HG03097 (cell line): ENCODE results near the gene MIER2.
"Not testable (repeated sequence)": the region's sequence is repeated elsewhere in the genome, so short reads cannot be mapped to it uniquely, and the experiment has no call there.

Experiments
- ATAC-seq: cut with Tn5 transposase; IDR thresholded peaks from one replicate; pipeline ENCODE4 v1.9.1; 2021; ENCODE audit not compliant: unreplicated experiment, low FRiP score

Gene MIER2

DNA sequence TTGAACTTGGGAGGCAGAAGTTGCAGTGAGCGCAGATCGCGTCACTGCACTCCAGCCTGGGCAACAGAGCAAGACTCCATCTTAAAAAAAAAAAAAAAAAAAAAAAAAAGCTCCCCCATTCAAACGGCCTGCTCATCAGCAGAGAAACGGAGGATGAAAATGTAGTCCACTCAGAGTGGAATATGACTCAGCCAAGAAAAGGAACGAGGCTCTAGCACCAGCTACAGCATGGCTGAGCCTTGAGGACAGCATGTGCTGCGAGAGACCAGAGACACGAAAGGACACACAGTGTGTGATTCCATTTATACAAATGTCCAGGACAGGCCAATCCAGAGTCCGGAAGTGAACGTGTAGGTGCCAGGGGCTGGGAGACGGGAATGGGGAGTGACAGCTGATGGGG is 18.1 kb upstream of the MIER2 start:
- no peak for ATAC-seq

DNA sequence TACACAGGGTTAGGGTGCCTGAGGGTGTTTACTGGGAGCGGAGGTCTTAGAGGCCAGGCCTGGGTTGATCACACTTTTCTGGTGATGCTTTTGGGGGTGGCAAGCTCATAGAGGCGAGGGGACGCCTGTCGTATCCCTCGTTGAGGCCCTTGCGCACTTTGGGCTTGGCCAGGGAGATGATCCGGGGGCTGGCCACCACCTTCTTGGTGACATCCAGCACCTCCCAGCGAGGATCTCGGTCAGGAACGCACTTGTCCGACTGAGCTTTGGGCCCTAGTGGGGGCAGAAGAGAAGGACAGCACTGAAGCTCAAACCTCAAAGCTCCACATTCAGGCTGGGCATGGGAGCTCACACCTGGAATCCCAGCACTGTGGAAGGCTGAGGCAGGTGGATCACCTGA is 17.6 kb upstream of the MIER2 start:
- no peak for ATAC-seq

DNA sequence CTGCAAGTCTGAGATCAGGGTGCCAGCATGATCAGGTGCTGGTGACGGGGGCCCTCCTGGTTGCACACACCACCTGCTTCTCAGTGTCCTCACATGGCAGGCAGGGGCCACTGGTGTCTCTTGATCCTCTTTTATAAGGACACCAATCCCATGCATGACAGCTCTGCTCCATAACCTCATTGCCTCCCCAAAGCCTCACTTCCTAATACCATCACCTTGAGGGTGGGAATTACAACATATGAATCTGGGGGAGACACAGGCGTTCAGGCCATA is 15.0 kb upstream of the MIER2 start:
- no peak for ATAC-seq

DNA sequence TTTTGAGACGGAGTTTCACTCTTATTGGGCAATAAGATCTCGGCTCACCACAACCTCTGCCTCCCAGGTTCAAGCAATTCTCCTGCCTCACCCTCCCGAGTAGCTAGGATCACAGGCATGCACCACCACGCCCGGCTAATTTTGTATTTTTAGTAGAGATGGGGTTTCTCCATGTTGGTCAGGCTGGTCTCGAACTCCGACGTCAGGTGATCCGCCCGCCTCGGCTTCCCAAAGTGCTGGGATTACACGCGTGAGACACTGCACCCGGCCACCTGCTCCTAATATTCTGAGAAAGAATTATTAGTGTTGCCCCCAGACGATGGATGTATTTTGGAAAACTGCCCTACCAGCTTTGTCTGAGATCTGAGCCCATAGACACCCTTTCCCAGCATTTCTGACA is 10.9 kb upstream of the MIER2 start:
- ATAC-seq, result not testable (repeated sequence)

DNA sequence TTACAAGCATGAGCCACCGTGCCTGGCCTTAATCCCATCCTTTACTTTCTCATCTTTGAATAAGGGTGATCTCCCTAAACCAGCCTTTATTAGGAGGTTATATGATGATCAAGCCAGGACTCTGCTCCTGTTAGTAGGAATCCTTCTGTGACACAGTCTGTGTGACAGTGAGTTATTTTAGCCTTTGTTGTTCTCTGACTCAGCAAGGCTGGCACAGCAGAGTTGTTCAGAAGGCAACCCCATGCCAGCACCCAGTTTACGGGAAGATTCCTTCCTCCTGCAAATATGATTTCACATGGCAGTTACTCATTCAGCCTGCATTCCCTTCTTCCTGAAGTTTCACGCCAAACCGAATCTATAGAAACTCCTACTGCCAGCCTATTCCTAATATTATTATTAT is 10.5 kb upstream of the MIER2 start:
- no peak for ATAC-seq

DNA sequence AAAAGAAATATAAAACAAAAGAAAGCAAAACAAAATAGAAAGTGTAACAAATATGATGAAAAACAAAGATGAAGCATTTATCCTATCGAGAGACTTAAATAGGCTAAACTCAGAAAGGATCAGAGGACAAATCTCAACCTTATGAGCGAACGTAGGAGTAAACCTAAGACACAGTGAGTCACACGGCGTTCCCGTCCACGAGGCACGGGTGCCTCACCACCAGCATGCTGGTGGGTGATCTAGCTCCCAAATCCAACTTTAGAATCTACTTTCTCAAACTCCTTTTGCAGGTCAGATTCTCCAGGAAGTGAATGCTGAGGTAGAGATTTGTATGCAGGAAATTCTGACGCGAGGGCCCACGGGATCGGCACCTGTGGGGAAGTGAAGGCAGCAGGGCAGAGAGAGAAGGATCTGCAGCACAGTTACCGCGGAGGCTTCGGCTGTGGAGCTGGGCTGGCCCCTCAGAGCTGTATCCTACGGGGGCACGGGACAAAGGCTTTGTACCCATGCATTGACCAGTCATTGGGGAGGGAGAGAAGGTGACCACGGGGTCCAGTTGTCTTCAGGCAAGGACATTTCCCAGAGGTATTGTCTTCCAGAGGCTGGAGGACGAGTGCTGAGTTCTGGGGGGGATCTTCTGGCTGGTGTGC is 7.5 kb upstream of the MIER2 start:
- ATAC-seq, result no peak

DNA sequence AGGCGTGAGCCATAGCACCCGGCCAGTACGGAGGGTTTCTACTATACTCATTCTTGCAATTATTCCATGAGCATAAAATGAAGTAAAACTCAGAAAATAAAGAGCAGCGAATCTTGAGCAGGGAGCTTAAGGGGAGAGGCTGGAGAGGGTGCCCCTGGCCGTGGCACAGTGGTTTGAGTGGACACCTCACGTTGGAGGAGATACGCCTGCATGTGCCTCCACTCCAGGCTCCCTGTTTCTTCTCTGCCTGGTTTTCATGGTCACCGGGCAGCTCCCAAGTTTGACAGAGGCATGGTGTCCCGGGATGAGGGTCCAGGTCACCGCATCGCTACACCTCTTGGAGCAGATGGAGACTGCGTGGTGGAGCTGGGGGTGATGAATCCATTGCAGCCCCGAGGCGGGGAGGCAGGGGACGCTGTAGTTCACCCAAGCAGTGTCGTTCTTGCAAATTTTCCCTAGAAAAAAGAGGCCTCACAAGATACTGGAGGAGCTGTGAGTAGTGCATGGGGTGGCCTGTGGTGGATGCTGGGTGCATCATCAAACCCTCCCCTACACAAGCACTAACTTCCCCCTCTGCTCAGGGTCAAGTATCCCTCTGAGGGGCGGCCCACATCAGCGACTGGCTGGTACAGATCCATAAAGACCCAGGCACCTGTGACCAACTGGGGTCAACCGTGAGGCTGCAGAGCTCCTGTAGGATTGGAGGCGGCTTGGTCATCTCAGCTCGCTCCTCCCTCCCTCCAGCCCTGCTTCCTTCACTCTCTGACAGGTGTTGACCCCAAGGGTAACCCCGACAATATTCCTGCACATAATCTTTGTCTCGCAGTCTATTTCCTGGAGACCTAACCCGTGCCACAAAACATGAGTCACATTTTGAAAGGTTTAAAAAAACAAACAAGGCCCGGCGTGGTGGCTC is 3.6 kb upstream of the MIER2 start:
- ATAC-seq, result no peak

DNA sequence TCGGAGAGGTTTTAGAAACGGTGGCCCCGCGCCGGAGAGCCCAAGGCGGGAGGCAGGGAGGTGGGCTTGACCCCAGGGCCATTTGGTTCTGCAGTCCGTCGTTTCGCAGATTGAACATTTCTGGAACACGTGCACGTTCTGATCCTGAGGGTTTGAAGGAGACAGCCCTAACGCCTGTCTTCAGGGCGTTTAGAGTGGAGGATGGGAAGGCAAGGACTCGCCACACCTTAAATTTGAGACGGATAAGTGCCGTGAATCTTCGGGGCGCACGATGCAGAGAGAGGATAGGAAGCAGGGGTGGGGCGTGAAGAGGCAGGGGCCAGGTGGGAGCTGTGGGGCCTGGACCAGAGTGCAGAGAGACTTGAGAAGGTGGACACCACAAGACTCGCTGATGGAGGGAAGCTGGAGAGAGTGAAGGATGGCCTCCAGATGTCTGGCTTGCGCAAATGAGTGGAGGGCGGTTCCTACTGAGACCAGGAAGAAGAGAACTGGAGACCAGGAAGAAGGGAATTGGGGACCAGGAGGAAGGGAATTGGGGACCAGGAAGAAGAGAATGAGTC is 804 bp upstream of the MIER2 start:
- ATAC-seq, result no peak

DNA sequence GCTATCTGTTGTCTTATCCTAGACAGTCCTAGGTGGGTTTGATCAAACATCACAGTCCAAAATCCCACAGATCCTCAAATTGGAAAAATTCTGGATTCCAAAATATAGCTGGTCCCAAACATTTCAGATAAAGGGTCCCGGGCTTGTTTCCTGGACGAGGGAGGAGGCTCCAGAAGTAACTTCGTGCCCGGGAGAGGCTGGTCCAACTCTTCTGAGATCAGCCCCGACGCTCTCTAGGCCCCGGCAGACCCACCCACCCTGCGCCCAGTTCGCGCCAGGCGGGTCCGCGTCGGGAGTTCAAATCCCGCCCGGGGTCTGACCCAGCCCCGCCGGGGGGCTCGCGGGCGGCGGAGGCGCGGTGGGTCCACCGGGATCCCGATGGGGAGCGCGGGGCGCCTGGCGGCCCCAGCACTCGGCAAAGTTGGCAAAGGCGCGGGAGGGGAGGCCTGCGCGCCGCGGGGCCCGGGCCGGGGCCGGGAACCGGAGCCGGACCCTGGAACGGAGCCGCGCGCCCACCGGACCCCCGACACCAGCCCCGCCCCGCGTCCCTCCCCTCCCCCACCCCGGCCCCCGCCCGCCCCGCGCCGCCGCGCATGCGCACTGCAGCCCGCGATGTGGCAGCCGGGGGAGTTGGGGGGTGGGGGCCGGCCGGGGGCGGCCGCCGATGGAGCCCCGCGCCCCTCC is 513 bp downstream of the MIER2 start:
- peak; percentile 11 for ATAC-seq

DNA sequence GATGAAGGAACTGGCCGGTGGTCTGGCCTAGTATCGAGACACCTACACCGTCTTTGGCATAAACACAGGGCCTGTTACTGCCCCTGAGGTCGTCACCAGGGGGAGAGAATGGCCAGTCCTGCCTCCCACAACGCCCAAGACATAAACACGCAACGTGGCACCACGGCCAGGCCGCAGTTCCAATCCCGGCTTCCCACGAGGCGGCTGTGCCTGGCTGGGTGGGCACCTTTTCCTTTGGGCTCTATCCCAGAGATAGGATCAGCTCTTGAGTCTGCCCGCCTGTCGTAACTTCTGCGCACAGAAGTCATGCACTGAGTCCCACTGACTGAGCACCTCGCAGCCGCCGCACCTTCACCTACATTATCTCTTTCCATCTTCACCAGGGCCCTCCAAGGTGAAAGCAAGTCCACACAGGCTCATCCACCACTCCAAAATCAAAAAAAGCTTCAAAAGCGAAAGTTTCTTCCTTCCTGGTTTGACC is 1.1 kb downstream of the MIER2 start:
- no peak for ATAC-seq

DNA sequence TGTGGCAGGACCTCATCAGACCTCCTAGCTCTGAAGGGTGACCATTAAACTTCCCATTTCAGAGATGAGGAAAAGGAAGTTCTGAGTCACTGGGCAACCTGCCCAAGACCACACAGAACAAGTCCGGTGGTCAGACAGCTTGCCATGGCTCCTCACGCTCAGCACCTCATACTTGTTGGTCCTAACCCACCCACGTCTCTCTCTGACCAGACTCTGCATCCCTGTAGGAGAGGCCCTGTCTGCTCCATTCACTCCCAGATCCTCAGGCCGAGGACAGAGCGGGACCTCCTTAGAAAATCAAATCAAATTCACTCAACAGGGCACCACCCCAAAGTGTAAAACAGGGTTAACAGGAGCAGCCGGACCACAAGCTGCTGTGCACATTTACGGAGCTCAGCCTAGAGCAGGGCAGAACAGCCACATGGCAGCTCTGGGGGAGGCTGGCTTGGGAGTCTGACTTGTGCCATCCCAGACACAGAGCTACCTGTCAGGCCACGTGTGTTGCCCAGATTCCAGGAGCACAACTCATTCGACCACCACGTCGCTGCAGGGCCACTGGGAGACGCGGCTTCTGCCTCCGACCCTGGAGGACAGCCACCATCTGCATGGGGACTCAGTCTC is 1.7 kb downstream of the MIER2 start:
- no peak for ATAC-seq

DNA sequence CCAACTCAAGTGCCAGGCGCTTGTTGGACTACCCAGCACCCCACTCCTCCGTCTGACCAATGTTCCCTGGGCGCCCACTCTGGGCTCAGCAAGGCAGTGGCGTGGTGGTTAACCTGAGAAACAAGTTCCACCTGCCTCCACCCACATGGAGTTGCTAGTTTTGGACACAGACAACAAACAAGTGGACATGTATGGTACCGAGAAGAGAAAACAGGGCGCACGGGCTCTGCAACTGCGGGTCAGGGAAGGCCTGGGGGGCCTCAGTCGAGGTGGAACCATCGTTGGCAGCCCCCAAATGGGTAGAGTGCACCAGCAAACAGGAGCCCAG is 2.5 kb downstream of the MIER2 start:
- ATAC-seq, result no peak

DNA sequence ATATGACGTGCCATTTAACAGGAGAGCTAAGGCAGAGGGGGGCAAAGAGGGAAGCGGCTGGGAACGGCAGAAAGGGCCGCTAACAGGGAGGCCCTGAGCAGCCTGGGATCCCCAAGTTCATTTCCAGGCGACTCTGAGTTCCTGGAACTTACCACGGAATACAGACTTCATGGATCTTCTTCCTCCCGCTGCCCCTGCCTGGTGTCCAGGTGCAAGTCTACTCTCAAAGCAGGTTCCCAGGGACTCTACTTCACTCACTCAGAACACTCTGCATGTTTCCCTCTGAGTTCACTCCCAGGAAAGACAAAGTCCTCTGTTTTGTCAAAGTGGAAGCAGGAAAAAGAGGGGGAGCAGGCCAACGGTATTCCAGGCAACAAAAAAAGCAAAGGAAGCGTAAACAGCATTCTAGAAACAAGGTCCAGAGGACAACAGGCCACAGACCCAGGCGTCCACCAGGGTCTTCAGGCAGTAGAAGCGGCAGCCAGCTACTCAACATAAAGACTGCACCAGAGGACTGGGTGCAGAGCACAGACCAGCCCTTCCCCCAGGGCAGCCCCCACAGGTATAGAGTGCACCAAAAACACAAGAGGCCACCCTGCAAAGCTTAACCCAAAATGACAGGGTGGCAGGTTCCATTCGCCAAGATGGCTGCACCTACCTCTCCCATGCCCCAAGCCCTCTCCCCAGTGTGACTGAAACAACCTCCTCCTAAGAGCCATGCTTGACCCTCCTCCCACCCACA is 3.0 kb downstream of the MIER2 start:
- ATAC-seq, result no peak

DNA sequence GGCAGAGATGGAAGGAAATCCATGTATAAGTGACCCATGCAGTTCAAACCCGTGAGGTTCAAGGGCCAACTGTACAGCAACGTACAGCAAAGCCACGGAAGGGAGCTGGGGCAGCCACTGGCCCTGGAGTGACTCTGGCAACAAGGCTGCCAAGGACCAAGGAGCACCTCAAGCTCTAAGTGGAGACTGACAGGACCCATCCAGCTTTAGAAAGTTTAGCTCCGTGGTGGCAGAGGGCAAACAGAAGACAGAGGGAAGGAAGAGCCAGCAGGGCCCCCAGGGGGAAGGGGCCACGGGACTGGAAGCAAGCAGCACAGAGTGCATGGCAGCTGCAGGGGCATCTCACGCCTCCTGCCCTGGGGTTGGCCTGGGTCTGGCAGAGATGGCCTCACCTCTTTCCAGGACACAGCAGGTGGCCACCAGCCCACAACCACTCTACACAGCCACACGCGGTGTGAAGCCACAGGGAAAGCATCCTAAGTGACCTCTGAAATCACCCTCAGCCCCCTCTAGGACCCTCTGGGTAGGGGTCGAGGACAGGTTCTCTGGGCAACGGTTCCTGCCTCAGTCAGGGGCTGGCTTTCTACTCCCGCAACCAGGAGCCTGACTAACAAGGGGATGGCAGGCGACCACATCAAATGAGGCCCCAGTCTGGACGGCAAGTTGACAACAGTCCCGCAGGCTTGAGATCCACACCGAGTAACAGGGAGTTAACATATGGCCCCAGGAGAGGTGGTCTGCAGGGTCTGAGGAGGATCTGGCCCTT is 3.8 kb downstream of the MIER2 start:
- no peak for ATAC-seq

DNA sequence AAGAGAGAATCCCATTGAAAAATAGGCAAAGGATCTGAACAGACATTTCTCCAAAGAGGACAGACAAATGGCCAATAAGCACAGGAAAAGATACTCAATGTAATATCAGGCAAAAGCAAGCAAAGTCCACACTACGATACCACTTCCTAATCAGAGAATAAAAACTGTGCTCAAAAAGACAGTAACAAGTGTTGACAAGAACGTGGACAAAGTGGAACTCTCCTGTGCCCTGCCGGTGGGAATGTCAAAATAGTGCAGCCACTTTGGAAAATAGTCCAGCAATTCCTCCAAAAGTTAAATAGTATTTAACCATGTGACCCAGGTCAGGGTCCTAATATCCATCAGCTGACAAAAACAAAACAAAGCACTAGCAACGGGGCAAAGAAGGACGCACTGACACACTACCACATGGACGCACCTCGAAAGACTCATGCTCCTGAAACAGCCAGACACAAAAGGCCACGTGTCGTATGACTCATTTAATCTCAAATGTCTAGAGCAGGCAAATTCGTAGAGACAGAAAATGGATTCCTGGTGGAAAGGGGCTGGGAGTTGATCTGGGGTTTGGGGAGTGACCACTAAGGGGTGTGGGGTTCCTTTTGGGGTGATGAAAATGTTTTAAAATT is 5.2 kb downstream of the MIER2 start:
- ATAC-seq, result no peak

DNA sequence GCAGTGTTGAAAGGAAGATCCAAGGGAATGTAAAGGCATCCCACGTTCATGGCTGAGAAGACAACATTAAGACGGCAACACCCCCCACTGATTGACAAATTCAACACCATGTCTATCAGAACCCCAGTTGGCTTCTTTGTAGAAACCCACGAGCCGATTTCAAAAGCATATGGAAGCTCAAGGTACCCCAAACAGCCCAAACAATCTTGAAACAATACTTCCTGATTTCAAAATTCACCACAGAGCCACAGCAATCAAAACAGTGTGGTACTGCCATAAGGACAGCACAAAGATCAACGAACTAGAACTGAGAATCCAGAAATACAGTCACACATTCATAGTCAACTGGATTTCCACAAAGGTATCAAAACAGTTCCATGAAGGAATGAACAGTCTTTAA is 6.2 kb downstream of the MIER2 start:
- no peak for ATAC-seq

DNA sequence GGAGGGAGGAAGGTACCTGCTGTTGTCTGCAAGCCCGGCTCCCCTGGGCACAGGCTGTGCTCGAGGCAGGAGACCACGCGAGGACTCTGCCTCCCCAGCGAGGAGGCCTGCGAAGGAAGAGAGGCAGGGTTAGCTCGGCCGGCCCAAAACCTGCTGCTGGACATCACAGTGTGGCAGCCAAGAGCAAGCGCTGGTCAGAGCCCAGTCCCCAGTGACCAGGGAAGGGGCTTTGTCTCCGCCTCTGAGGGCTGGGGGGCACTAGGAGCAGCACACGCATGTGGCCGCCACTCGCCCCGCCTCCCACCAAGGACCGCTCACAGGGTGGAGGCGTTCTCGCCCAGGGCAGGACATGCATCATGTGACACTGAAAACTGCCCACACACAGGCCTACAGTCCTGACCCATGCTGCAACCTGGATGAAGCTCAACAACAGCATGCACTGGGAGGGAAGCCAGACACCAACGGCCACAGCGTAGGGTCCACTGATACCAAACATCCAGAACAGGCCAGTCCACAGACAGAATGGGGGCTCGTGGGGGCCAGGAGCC is 8.5 kb downstream of the MIER2 start:
- ATAC-seq, result no peak

DNA sequence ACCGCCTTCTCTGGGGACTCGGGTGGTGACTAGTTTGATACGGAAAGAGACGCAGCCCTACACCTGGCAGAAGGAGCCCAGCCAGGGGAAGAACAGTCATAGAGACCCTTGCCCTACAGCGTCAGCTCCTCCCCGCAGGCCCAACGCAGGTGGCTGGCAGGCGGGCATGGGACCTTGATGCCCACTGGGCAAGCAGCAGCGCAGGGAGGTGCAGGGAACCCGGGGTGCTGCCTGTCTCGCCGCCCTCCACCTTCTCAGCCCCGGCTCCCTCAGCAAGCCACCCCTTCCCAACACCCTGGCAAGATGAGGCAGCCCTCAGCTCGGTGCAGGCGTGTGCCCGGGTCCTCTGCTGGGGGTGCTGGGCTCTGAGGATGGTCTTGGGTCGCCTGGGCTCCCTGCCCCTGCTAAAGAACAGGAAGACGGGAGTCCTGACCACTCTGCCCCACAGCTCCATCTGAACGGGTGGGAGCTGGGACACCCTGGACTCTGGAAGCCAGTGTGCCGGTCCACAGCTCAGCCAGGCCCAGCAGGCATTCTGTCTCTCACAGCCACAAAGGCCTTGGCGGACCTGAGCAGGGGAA is 9.0 kb downstream of the MIER2 start:
- ATAC-seq, result no peak

DNA sequence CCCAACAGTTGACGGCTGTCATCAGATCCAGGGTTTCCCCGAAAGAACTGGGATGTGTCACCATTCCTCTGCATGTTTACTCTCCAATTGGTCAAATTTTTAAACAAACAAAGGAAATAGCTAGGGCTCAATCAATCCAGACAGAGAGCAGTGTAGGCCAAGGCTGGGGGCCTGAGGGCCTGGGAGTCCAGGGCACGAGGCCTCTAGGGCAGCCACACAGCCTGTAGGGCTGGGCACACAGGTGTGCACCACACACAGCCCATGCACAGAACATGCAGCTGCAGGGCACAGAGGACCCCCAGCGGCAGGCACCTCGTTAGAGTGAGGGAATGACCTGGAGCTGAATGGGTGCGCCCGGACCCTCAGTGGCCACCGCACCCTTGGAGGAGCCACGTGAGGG is 9.5 kb downstream of the MIER2 start:
- ATAC-seq, result no peak
